CD4-positive, alpha-beta T cell treated with Interleukin-17A for 4 hours (primary cell): ENCODE measurements around the gene KCNIP1.
"Not testable (repeated sequence)": the region's sequence is repeated elsewhere in the genome, so short reads cannot be mapped to it uniquely, and the experiment has no call there.

Experiments
- DNase-seq: peaks from one replicate; pipeline ENCODE4 v3.0.0-alpha.2; 2020; ENCODE audit warnings: mixed read lengths

The KCNIP1 gene

DNA sequence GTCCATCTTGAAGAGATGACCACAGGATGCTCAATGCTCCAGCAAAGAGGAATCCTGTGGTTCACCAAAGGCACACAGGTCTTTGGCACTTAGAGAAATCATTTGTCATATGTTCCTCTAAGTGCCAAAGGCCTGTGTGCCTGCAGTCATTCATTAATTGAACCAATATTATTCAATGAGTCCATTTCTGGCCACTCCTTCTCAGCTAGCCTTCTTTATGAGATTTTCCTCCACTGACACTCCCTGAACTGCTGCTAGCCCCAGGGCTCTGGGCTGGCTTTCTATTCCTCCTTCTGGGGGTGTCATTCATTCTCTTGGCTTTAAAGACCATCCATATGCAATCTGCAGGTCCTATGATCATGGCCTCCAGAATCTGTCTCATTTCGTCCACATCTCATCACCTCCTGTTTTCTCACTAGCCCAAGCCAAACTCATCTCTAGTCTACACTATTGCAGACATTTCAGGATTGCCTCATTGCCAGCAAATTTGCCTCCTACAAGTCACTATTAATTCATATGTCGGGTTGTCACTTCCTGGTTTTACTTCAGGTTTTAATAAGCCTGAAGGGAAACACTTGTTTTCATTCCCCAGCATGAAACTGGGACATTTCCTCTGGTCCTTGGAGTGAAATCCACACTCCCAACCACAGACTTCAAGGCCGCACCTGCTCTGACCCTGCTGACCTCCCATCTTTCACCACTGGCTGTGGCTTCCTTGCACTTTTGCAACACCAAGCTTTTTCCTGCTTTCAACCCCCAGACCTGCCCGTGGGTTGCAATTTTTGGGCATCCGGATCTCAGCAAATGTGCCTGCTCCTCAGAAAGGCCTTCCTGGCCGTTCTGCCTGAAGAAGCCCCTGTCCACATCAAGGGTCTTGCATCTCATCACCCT, 35.1 kb downstream of the KCNIP1 start:
- no peak for DNase-seq

DNA sequence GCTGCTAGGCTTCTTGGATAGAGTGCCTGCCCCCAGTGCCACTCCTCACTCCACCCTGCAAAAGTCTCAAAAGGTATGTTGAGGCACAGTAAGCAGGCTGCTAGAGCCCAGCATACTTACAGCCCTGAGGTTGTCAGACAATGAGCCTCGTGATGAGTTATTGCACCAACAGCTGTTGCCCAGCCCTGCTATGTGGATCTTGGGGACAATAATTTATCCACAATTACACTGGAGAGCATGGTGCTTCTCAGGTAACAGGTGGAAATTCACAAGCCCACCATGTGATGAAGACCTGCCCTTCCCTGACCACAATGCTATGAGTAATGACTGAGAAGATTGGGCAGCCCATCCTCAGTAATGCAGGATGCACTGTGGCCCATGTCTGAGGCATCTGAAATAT, 36.5 kb downstream of the KCNIP1 start:
- no peak for DNase-seq

DNA sequence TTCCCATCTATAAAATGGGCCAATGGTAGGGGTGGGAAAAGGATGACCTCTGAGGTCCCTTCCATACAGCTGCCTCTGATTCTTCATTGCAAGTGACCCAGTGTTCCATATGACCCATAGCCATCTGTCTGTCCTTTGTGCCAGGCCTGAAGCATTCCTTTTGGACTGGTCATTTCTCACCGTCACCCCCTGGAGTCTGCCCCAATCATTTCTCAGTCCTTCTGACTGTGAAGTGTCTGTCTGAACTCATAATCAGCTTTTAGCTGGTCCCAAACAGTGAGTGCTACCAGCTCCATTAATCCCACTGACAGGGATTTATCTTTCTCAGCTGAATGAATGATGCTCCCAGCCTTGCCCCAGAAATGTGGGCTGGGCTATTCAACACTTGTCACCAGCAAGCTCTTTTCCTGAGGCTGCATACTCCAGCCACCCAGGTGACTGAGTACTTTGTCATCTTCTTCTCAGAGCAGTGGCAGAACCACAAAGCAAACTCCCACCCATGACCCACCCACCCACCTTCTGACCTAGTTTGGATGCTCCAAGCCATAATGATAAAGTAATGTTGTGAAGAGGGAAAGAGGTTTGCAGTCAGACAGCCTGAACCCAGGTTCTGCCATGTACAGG, 37.4 kb downstream of the KCNIP1 start:
- no peak for DNase-seq

DNA sequence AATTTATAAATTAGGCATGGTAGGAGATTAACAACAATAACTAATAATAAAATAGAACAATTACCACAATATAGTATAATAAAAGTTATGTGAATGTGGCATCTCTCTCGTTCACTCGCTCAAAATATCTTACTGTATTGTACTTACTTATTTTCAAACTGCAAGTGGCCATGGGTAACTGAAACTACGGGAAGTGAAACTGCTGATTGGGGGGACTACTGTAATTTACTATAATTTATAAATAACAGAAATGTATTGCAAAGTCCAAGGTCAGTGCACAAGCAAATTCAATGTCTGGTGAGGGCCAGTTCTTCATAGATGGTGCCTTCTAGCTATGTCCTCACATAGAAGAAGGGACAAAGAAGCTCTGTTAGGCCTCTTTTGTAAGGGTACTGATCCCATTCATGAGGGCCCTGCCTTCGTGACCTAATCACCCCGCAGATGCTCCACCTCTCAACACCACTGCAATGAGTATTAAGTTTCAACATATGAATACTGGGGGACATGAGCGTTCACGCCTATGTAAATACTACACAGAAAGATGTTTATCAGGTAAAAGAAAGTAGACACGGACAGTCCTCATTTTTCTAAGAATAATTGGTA, 39.0 kb downstream of the KCNIP1 start:
- no peak for DNase-seq

DNA sequence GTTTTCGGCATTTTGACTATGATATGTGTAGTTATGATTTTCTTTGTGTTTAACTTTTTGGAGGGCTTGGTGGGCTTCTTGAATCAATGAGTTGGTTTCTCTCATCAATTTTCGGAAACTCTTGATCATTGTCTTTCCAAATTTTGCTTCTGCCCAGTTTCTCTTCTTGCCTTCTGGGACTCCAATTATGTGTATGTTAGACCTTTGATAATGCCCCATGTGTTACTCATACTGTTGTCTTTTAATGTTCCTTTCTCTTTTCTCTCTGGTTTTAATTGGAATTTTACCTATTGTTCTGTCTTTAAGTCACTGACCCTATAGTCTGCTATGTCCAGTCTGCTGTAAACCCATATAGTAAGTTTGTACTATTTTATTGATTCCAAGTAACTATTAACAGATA, 41.5 kb downstream of the KCNIP1 start:
- no peak for DNase-seq

DNA sequence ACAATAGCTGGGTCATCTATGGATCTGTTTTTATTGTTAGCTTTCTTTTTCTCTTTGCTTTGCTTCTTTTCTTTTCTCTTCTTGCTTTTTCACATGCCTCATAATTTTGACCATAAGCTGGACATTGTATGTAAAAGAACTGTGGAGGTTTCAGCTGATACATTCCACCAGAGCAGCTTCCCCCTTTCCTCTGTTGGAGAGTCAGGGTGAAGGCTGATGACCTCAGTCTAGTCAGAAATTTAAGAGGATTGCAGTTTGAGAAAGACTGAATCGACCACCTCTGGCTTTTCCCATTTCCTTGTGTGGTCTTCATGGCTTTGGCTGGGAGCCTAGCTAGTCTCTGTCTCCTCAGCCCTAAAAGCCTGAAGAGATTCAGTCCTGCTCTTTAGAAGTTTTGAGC, 42.0 kb downstream of the KCNIP1 start:
- no peak for DNase-seq

DNA sequence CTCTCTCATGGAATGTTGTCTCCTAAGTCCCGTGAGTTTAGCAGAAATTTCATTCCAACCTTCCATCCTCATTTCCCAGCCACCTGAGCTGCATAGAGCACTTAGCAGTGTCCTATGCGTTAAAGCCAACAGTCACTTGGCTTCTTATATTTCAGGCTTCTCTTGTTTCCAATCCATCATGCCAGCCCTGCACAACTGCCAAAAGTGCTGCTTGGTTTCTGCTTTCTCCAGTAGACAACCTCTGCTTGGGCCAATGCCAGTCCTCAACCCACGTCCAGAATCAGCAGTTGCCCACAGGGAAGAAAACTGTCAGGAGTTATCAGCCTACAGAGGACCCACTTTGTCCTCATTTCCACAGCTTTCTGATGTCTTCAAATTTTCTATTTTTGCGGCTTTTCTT, 42.5 kb downstream of the KCNIP1 start:
- DNase-seq: no peak

DNA sequence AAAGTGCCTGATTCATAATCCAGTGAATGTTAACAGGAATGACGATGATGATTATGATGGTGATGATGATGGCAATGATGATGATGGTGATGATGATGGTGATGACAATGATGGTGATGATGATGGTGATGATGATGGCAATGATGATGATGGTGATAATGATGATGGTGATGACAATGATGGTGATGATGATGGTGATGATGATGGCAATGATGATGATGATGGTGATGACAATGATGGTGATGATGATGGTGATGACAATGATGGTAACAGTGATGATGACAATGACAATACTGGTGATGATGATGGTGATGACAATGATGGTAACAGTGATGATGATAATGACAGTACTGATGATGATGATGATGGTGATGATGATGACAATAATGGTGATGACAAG, 46.6 kb downstream of the KCNIP1 start:
- DNase-seq: not testable (repeated sequence)

DNA sequence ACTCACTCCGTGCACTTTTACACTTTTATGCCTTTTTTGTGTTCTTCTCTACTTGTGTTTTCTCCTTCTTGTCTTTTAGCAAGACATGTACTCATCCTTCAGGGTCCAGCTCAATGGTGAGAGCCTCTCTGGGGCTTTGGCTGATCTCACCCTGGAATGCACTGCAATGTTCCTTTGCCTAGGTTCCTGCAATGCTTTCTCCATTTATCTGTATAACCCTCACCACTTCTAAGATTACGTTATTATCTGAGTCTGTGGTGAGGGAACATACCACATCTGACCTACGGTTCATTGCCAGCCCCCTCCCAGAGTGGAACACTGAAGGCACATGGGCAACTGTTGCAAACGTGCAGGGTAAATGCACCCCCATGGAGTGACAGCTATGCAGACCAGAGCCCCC, 47.3 kb downstream of the KCNIP1 start:
- no peak for DNase-seq

DNA sequence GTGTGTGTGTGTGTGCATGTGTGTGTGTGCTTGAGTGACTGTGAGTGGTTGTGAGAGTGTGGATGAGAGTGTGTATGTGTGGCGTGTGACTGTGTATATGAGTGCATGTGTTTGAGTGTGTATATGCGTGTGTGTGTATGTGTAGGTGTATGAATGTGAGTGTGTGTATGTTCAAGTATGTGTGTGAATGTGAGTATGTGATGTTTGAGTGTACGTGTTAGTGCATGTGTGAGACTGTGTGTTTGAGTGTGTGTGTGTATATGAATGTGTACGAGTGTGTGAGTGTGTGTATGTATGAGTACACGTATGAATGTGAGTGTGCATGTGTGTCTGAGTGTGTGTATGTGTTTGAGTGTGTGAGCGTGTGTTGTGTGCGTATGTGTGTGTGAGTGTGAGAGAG, 47.8 kb downstream of the KCNIP1 start:
- DNase-seq: no peak

DNA sequence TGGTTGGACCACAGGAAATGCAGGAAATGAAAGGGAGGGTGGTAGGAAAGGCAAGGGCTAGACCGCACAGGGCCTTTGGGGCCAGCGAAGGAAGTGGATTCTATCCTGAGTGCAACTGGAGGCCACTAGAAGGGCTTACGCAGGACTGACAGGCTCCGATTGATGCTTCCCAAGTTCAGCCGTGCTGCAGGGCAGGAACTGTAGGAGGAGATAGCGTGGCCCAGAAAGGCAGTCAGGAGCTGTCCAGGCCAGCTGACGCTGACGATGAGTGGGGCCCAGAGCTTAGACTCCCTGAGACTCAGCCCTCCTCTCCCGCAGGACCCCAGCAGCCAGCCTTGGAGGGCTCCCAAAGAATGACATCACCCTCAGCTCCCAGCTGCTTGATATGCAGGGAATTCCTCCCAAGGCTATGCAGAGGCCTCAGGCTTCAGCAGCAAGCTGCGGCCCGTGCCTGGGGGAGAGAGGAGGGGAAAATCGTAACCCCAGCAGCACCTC, 48.8 kb downstream of the KCNIP1 start:
- DNase-seq: no peak

DNA sequence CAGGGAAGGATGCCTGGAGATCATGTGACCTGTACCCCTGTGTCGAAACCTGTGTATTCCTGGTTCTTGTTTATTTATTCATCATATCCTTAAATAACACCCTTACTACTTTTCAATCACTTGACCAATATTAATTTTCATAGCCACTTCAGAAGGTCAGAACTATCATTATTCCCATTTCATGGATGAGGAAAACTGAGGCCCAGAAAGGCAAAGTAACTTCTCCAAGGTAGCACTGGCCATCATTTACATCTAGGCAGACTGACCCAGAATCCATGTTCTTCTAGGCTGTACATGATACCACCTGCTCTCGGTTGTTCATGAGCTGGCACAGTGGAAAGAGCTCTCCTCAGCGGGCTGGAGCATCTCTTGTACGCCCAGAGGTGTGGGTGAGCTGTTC, 49.4 kb downstream of the KCNIP1 start:
- no peak for DNase-seq

DNA sequence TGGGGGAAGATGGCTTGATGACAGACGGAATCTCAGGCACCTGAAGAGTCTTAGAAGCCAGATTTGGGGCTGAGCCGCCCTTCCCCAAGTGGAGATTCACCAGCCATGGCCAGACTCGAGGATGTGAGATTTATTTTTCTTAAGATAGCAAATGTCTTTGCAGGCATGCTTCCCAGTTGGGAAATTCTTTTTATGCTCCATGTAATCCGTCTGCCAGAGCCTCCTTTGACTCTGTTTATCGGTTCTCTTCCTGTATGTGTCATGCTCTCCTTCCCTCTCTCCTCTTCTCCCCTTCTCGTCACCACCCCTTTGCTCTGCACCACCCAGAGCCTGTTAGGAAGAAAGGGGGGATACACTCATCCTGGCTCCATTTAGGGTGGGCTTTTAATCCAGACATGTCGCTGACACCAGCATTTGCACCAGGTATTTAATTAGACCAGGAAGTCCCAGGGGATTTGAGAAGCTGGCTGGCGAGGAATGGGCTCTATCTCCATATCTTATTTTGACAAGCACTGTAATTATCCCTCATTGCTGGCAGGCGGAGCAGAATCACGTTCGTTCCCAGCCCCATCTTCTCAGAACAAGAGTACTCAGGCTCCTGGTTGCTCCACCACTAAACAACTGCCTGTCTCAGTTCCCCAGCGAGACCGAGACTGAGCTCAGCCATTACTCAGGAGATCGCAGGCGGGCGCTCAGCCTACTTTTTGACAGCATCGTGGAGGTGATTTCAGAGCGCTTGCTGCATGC, 50.9 kb downstream of the KCNIP1 start:
- DNase-seq: no peak

DNA sequence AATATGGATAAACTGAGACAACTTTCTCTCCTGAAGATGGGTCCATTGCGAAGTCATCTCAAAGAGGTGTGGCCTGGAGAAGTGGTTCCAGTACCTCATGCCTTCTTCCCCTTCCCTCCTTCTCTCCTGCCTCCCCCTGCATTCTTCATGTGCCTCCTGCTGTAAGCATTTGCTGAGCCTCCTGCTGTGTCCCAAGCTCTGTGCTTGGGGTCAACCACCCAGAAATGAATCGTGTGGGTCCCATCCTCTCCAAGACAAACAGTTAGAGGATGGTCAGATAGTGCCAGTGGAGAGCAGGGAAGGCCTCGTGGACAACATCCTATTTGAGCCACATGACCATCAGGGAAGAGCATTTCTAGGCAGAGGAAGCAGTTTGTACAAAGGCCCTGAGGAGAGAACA, 53.5 kb downstream of the KCNIP1 start:
- DNase-seq: no peak

DNA sequence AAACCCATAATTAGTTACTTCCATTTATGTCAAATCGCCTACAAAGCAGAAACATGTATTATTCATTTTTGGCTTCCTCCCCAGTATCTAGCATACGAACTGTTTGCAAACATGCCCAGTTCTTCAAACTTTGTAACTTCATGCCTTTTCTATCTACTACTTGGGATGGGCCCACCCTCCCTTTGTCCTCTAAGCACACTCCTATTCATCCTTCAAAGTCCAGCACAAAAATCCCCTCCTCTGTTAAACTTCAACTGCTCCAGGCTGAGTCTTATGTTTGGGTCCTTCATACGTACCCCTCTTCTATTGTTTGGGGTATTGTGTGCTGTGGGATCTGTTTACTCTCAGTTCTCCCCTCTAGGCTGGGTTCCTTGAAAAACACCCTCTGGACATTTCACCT, 55.5 kb downstream of the KCNIP1 start:
- DNase-seq: no peak

DNA sequence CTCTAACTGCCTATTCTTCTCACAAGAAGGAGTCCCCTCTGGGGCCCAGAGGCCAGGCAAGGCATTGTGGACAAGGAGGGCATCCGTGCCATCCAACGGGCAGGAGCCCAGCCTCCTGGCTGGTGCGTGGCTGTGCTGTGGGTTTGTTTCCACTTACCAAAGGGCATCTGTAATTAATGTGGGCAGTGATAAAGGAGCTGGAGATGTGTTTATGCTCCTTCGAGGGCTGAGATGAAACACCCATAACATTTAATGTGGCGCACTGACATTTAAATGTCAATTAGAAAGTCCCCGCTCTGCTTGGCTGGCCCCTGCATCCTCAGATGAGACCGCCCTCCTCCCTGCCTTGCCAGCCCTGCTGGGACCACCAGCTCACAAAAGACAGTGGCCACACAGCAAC, 57.1 kb downstream of the KCNIP1 start:
- no peak for DNase-seq

DNA sequence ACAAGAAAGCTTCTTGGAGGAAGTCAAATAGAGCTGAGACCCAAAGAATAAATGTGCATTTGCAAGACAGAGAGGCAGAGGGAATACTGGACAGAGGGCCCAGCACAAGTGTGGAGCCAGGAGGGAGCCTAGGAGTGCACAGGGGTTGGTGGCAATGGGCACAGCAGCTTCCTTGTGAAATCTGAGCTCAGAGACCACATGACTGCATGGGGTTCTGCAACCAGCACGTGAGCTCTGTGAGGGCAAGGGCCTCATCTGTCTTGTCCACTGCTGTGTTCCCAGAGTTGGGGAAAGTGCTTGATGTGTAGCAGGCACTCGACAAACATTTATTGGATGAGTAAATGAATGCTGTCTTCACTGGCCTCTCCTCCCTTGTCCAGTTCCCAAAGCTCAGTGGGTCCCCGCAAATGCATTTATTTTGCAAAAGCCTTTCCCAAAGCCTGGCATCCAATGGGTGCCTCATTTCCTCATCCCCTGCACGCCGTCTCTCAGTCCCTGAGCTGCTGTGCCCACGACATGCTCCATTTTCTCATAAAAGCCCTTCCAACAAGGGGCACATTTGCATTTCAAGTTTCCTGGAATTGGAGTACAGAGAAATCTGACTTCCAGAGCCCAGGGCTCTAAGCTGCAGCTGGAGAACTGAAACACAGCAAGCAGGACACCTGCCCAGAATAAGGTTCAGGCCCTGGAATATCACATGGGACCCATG, 58.5 kb downstream of the KCNIP1 start:
- no peak for DNase-seq

DNA sequence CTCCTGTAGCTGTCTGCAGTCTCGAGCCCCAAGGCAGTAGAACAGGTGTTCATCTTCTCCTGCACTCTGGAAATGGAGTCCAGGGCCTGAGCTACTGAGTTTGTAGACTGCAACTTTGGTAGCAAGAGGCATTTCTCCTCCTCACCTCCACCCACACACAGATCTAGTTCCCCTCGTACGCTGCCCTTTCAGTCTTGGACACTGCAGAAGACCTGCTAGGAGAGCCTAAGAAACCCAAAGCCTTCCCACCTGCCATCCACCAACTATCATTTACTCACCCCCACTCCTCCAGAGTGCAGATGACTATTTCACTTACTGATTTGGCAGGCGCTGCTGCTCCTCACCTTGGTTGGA, 59.0 kb downstream of the KCNIP1 start:
- DNase-seq: no peak

DNA sequence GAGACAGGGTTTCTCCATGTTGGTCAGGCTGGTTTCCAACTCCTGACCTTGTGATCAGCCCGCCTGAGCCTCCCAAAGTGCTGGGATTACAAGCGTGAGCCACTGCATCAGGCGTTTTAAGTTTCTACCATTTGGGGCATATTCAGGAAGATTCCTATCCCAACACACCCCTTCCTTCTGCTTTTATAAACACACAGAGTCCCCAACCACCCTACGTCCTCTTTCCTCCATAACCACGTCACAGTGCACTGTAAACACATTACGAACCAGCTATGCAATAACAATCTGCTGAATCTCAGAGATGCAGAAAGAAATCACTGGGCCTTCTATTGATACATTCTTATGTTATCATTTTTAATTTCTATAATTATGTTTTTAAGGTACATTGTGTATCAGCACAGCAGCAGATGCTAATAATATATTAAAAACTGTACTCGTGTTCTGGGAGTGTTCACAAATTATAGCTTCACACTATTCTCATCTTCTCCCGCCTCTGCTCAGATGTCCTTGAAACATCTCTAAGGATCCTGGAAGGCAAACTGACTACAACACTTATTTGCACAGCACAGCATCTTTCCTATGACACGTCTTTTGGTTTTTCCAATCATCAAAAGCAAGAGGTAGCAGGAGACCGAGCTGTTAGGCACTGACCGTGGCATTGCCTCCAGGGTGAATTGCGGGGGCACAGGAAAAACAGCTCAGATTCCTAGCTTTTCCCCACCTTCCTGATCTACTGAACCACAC, 60.2 kb downstream of the KCNIP1 start:
- no peak for DNase-seq

DNA sequence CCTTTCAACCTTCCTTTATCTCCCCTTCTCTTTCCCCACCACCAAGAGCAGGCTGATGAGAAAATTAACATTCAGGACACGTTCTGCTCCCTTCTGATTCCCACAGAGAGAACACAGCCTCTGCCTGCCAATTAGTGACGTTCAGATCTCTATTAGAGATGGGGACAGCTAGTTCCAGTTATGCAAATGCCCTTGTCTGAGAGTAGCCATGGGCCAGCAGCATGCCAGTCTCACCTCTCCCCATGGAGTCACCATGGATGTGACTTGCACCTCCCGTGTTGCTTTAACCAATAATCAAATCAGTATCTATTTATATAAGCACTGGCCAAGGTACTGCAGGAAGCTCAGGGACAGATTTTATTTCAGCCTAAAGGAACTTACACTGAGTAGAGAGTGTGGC, 61.3 kb downstream of the KCNIP1 start:
- no peak for DNase-seq

DNA sequence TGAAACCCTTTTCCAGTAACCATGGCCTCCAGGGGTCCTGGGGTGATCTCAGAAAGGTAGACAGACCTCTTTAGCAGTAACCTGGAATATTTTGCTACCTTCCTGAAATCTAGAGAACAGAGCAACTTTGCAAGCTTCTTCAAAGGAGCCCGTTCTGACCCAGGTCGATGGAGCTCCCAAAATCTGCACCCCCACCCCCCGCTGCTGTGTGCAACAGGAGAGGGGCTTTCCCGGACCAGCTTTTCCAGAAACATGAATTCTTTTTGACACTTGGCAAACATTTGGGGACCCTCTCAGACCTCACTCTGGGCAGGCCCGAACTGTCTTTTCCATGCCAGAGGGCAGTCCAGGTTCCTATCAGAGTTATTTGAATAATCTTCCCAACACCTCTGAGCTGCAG, 65.3 kb downstream of the KCNIP1 start:
- DNase-seq: no peak

DNA sequence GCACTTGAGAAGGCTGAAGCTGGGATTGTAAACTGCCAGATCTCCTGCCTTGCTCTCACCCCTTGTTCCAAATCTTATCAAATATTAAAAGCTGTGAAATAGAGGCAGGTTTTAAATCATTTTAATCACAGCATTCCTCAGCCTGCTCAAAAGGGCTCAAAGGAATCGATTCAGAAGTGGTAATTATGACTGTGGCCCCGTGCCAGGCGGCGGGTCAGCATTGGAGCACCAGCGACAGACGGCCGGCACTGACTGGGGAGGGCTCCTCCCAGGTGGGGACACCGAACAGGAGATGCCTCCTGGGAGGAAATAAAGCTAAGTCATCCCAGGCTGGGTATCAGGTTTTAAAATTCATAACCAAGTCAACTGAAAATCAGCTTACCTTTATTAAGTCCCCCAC, 66.7 kb downstream of the KCNIP1 start:
- no peak for DNase-seq
